Activated CD8-positive, alpha-beta memory T cell treated with anti-CD3 and anti-CD28 coated beads, Interleukin-2, amount 50 U/mL, for 1 hour (primary cell): ENCODE results near the gene FAM72A.
"Not testable (repeated sequence)": the region's sequence is repeated elsewhere in the genome, so short reads cannot be mapped to it uniquely, and the experiment has no call there.

ENCODE experiments used
- DNase-seq: peaks from one replicate; pipeline ENCODE4 v3.0.0-alpha.2; 2020; ENCODE audit errors: extremely low read depth

FAM72A gene

DNA sequence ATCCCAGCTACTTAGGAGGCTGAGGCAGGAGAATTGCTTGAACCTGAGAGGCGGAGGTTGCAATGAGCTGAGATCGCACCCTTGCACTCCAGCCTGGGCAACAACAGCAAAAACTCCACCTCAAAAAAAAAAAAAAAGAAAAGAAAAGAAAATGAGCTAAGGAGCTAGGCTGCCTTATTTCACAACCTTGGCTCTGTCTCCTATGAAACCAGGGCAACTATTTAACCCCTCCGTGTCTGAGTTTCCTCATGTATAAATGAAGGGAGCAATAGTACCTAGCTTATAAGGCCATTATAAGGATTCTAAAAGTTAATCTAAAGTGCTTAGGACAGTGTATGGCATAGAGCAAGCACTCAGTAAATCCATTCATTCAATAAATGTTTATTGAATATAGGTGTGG is 32.8 kb downstream of the FAM72A start:
- DNase-seq = not testable (repeated sequence)

- DNase-seq = not testable (repeated sequence)
These were observed 35.1 kb downstream of the FAM72A start for GRCh38 chr1:206167350-206168029.

GRCh38 chr1:206145771-206146290 is 56.8 kb downstream of the FAM72A start:
- no peak for DNase-seq

DNA sequence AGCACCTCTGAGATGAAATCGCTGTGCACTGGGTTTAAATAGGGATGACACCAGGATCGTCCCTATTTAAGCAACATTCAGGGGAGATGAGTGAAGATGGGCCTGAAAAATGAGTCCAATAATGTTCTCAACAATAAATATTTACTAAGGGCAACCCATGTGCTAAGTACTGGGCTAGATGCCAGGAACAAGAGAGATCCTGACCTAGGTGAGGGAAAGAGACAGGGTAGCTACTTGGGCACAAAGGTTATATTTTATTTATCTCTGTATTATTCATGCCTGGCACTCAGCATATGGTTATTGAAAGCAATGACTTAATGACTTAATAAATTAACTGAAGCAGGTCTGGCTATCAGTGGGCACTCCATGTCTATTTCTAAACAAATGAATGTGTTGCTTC is 58.0 kb downstream of the FAM72A start:
- DNase-seq = no peak

DNA sequence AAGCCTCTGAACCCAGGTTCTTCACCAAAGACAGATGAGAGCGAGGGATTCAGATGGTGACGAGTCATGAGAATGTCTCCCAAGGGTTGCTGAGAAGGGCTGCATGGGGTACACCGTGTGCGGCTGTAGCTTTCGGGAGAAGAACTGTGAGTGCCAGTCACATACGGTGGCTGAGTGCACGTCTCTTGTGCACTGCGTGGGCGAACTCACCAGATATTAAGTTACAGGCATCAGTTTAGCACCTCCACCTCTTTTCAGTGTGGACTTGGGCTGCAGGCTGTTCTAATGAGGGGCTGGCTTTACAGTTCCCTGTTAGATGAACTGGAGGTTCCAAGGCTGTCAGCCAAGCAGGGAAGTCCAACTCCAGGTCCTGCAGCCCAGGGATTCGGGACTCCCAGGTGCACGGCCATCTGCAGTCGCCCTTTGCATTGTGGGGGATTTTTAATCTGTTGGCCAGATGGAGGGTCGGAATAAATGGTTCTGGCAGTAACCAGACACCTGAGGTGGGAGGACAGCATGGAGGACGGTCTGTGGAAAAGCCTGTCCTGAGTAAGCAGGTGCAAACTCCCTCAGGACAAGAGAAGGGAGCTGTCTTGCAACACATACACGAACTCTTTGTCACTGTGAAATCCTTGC is 59.0 kb downstream of the FAM72A start:
- DNase-seq = no peak

- DNase-seq = no peak
These were observed 59.9 kb downstream of the FAM72A start for GRCh38 chr1:206142770-206143169.

- DNase-seq = no peak
These were observed 60.6 kb downstream of the FAM72A start for GRCh38 chr1:206142011-206142410.

DNA sequence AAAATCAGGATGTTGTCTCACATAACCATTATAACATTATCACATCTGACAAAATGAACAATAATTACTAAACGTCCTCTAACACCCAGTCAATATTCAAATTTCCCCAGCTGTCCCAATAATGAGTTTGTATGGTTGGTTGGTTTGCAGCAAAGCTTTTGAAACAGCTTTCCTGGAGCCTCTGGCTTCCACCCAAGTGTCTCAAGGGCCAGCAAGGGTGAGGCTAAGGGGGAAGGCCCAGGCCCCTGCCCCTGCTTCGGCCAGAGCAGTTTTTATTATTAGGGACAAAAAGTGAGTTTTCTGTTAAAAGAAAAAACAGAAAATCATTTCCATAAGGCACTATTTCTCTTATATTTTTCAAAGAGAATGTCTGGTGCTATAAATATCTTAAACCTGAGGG is 66.4 kb downstream of the FAM72A start:
- DNase-seq = no peak
